Vagina (tissue), 2 donors: ENCODE measurements around the gene PSMC3.

Experiments
- CTCF ChIP-seq, 3 experiments: fragments of 450-650 bp in 2 of 3; fragments of 200-600 bp in 1 of 3; sonication (generic) in 1 of 3; IDR thresholded peaks; one replicate each; pipeline ENCODE4 v1.5.1; 2017 to 2019; ENCODE audit warnings: antibody characterized with exemption in 3 of 3, mild to moderate bottlenecking in 2 of 3, moderate library complexity in 2 of 3
- POLR2A ChIP-seq, 2 donors: fragments of 450-650 bp; IDR thresholded peaks; one replicate each; pipeline ENCODE4 v1.6.1; 2017; ENCODE audit warnings: antibody characterized with exemption in 2 of 2, mild to moderate bottlenecking in 2 of 2, moderate library complexity in 2 of 2
- POLR2AphosphoS5 ChIP-seq, 2 donors: sonication (generic); formaldehyde crosslinking; IDR thresholded peaks; one replicate each; pipeline ENCODE4 v1.9.0; 2017; ENCODE audit warnings: antibody characterized with exemption in 2 of 2, mild to moderate bottlenecking in 2 of 2, low read depth in 1 of 2; ENCODE audit not compliant: insufficient read depth in 1 of 2

GRCh38 chr11:47470671-47471070 is 44.4 kb upstream of the PSMC3 start:
- TF ChIP-seq POLR2A (IDR thresholded peaks at IDR 0.05) (no peak), CTCF (IDR thresholded peaks at IDR 0.05) (no peak), POLR2AphosphoS5 (IDR thresholded peaks at IDR 0.05; ENCODE audit: insufficient read depth in 1 of 2, low read depth in 1 of 2) (no peak)
